Activated T-cell treated with anti-CD3 and anti-CD28 coated beads, Interleukin-2, amount 50 U/mL, for 48 hours (primary cell): ENCODE data around the gene KDM3B.
"Not testable (repeated sequence)": the region's sequence is repeated elsewhere in the genome, so short reads cannot be mapped to it uniquely, and the experiment has no call there.

Experiments used
- DNase-seq, 2 experiments: peaks; one replicate each; pipeline ENCODE4 v3.0.0-alpha.2; 2020

KDM3B gene

DNA sequence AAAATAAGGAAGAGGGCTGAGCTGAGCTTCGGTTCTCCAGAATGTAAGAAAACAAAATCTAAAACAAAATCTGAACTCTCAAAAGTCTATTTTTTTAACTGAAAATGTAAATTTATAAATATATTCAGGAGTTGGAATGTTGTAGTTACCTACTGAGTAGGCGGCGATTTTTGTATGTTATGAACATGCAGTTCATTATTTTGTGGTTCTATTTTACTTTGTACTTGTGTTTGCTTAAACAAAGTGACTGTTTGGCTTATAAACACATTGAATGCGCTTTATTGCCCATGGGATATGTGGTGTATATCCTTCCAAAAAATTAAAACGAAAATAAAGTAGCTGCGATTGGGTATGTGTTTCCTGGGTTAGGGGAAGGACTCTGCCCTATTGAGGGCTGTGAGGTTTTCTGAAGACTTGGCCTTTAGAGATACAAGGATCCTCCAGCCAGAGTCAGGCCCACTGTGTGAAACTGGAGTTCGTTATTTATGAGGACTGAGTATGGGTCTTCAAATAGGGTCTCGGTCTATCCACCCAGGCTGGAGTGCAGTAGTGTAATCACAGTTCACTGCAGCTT lies 116.6 kb downstream of the KDM3B start:
- DNase-seq: no peak

DNA sequence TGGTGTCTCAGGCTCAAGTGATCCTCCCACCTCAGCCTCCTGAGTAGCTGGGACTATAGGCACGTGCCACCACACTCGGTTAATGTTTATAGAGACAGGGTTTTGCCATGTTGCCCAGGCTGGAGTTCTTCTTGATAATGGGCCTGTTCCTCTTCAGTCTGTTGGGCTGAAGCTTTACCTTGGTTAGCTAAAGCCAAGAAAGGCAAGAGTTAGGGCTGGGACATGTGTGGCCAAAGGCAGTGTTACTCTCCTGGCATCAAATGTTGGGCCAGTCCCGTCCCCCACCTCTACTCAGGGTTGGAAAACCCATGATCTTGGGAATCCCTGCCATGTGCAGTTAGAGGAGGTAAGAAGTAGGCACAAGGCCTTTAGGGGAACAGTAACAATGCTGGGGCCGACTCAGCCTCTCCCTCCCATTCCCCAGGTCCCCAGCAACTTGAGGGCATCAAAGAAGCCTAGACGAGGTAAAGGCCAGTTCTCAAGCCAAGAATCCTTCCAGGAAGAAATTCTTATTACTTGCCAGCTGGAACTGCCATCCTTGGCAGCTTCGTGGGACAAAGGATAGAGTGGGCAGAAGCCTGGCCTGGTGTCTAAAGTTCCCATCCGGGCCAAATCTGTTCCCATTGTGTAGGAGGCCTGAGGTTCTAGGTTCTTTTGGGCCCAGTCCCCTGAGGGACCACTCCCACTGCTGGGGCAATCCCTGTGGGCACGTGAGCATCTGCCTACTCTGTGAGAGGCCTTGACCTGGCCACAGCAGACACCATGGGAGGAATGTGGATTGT lies 117.2 kb downstream of the KDM3B start:
- no peak for DNase-seq

DNA sequence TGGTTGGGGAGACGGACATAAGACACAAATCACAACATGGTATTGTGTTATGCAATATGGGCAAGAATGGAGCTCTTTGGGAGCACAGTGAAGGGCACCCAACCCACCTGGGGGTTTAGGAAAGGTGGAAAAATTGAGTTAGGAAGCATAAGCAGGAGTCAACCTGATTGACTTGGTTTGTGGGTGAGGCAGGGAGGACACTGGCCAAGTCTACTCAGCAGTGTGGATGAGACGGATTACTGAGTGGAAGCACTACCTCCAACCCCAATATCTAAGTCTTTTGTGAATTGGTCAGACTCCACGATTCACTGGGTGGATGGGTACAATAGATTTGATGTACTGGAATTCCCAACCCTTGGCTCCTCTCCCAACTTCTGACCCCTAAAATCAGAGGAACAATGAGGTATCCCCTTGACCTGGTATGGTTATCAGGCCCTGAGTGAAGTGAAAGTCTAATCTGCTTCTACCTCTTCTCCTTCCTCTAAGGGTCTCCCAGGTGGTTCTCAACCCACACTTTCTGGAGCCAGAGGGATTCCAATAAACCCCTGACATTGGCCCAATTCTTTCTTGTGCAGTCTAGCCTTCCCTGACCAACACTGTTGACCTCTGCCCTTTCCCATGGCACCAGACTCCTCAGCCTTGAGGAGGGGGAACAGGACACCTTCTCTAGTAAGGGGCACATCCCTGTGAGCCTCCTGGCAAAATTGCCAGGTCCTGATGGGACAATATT lies 118.0 kb downstream of the KDM3B start:
- no peak for DNase-seq

DNA sequence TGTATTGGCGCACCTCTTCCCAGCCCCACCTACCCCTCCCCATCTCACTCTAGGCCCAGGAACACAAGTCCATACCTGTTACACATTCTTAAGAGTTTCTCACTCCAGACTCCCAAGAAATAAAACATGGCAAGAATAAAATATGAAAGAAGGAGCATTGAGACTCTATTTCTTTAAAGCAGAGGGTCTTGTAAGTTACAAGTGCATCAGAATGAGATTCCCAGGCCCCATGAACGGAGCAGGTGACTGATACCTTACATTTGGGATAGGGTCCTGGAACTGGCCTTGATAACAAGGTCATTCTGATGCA lies 118.5 kb downstream of the KDM3B start:
- DNase-seq: no peak

DNA sequence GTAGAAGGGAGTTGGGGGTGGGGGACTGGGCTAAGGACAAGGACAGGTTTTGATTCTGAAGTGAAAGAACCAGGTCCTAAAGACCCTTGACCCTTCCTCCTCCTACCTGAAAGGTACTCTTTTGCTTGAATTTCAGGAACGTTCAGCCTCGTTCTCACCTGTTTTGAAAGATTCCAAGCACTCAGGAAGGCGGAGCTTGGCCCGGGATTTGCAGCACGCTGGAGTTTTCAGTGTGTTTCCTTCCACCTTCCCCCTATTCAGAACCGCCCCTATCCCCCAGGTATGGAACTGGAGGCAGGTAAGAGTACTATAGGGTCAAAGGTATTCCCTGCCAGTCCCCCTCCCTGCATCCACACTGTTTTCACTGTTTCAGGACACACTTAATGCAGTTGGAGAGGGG lies 119.9 kb downstream of the KDM3B start:
- DNase-seq: no peak

DNA sequence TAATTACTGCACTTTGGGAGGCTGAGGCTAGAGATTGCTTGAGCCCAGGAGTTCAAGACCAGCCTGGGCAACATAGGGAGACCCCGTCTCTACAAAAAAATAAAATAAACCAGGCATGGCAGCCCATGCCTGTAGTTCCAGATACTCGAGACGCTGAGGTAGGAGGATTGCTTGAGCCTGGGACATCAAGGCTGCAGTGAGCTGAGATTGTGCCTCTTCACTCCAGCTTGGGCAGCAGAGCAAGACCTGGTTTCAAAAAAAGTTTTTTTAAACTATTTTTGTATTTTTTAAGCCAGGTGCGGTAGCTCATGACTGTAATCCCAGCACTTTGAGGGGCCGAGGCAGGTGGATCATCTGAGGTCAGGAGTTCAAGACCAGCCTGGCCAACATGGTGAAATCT lies 120.7 kb downstream of the KDM3B start:
- DNase-seq: not testable (repeated sequence)

DNA sequence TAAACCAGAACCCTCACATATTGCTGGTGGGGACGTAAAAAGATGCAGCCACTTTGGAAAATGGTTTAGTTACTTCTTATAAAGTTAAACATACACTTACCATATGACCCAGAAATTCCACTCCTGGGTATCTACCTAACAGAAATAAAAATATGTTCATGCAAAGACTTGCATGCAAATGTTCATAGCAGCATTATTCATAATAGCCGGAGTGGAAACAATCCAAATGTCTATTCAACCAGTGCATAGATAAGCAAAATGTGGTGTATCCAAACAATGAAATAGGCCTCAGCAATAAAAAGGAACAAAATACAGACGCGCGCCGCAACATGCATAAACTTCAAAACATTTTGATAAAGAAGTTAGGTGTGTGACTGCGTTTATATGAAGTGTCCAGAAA lies 124.4 kb downstream of the KDM3B start:
- no peak for DNase-seq

DNA sequence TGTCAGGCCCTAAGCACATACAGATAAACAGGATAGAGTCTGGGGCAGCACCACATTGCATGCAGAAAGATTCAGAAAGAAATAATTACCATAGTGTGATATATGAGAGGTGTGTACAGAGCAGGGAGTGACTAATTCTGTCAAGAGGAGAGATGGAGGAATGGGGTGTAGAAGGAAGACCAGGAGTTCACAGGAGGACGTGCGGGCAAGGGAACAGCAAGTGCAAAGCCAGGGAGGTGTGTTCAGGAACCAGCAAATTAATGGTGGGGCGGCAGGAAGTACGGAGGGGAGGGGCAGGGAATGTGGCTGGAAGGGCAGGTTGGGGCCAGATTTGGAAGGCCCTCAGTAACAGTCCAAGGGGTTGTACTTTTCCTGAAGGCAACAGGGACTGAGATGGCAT lies 130.2 kb downstream of the KDM3B start:
- no peak for DNase-seq
